SK-N-MC (cell line): ENCODE measurements around the gene ING5.

ENCODE experiments used
- DNase-seq: peaks from one replicate; pipeline ENCODE4 v3.0.0-alpha.2; 2011; ENCODE audit warnings: low read depth, low spot score
- H3K27ac ChIP-seq: fragments of 200-600 bp; sonication (generic); 2 replicates; pipeline ENCODE4 v1.5.1; 2016; ENCODE audit warnings: mixed run types
- H3K36me3 ChIP-seq: fragments of 200-600 bp; sonication (generic); 2 replicates; pipeline ENCODE4 v1.6.1; 2017; ENCODE audit warnings: antibody characterized with exemption, low read length, mixed read lengths; ENCODE audit not compliant: insufficient read depth
- H3K4me3 ChIP-seq: fragments of 200-600 bp; sonication (generic); 2 replicates; pipeline ENCODE4 v1.5.1; 2016
- H3K9ac ChIP-seq: fragments of 200-600 bp; sonication (generic); 2 replicates; pipeline ENCODE4 v1.8.0; 2017; ENCODE audit warnings: mixed run types, mixed read lengths; ENCODE audit not compliant: insufficient read length
- H3K9me3 ChIP-seq: fragments of 200-600 bp; sonication (generic); 2 replicates; pipeline ENCODE4 v1.6.1; 2017; ENCODE audit warnings: low read depth, mild to moderate bottlenecking, antibody characterized with exemption, low read length, moderate library complexity, mixed read lengths
- EZH2 ChIP-seq: fragments of 200-600 bp; sonication (generic); IDR thresholded peaks from one replicate; pipeline ENCODE4 v1.6.1; 2017; ENCODE audit warnings: antibody characterized with exemption
- FOXP2 ChIP-seq: optimal IDR thresholded peaks from 2 replicates; pipeline ENCODE3; 2011; ENCODE audit warnings: mild to moderate bottlenecking, moderate library complexity; ENCODE audit not compliant: insufficient read depth; ENCODE audit errors: extremely low read length, control extremely low read depth
- POLR2AphosphoS5 ChIP-seq: IDR thresholded peaks from 2 replicates; pipeline ENCODE4 v1.6.1; 2012; ENCODE audit warnings: mild to moderate bottlenecking, low read depth, low read length, borderline replicate concordance

Gene ING5

DNA sequence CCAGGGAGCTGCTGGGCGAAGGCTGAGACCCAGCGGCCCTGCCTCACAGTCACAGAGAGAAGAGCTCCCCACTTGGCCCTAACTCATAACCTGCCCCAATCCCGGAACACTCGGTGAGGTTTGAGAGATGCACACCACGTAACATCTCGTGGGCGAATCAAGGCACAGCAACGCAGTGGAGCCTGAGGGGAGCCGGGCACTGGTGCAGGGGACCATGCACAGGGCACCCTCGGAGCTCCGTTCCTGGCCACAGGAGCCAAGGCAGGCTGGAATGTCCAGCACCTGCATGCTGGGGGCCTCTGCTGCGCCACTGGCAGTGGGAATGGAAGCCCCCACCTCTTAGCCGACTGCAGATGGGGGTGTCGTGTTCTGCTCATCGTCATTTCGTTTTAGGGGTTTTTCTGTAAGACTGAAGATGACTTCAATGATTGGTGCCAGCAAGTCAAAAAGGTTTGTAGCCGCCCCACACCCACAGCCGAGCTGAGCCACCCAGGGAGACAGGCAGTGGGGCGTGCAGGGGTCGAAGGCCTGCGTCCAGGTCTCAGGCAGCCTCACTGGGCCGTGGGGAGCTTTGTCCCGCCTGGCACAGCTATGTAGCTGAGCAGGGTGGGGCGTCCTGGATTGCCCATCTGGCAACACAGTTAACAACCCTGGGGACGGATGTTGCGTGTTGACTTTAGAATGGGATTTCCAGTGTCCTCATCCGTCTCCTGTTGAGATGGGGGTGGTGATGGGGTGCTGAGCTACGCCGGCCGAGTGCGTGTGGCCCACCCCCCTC lies 31.3 kb upstream of the ING5 start:
- no peak for DNase-seq
- Histone ChIP-seq H3K9ac (no peak overlapping the region), H3K4me3 (no peak overlapping the region), H3K9me3 (no peaks in the 10 kb centered on the region), H3K27ac (no peak overlapping the region), H3K36me3 (peaks cover 7% of the 10 kb centered on the region; the same call in 1 of the 2 replicates)
- no peak for TF ChIP-seq FOXP2
- TF ChIP-seq EZH2, result no peak
- no peak for TF ChIP-seq POLR2AphosphoS5

DNA sequence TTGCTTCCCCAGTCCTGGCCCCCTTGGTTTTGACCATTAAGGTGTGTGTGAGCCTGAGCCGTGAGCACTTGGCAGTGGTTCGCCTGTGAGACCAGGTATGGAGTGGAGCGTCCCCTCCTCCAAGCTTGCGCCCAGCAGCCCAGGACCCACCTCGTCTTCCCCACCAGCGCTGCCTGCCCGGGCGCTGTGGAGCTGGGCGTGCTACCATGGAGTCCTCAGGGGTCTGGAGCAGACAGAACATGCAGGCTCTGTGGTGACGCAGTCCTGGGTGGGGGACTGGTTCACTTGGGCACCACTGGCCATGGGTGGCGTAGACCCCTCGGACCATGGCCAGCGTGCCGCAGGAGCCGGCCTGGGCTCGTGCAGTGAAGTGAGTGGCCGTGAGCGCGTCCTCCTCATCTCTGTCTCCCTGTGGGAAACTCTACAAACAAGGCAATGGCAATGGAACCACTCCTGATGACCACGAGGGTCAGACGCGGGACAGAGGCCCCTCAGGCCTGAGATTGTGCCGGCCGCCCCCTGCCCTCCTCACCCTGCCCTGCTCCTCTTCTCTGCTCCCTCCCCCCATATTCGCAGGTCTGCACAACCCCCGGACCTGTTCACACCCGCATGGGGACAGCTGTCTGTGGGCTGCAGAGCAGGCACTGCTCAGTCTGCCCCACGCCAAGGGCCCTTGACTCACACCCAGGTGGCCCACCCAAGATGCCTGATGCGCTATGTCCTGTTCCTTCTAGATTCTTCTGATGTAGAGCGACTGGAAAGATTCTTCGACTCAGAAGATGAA lies 30.2 kb upstream of the ING5 start:
- H3K9ac ChIP-seq, result no peak overlapping the region
- no peaks in the 10 kb centered on the region for H3K9me3 ChIP-seq
- H3K36me3 ChIP-seq, result peaks cover 15% of the 10 kb centered on the region; the same call in 1 of the 2 replicates
- no peak overlapping the region for H3K4me3 ChIP-seq
- no peak for DNase-seq
- TF ChIP-seq FOXP2 (no peak), POLR2AphosphoS5 (no peak), EZH2 (no peak)
- no peak overlapping the region for H3K27ac ChIP-seq

- Histone ChIP-seq H3K9me3 (no peaks in the 10 kb centered on the region), H3K4me3 (no peak overlapping the region), H3K9ac (no peak overlapping the region), H3K27ac (no peak overlapping the region), H3K36me3 (peaks cover 24% of the 10 kb centered on the region; the same call in 1 of the 2 replicates)
- TF ChIP-seq FOXP2, result no peak
- TF ChIP-seq POLR2AphosphoS5, result no peak
- TF ChIP-seq EZH2, result no peak
- no peak for DNase-seq
Observed at GRCh38 chr2:241672243-241673188, 29.3 kb upstream of the ING5 start.

GRCh38 chr2:241673189-241673663 lies 28.6 kb upstream of the ING5 start:
- TF ChIP-seq FOXP2 (no peak), EZH2 (no peak), POLR2AphosphoS5 (no peak)
- Histone ChIP-seq H3K36me3 (peaks cover 31% of the 10 kb centered on the region; the same call in 1 of the 2 replicates), H3K27ac (peak overlapping the region; percentile 75), H3K9ac (no peak overlapping the region), H3K9me3 (no peaks in the 10 kb centered on the region), H3K4me3 (no peak overlapping the region)
- no peak for DNase-seq

DNA sequence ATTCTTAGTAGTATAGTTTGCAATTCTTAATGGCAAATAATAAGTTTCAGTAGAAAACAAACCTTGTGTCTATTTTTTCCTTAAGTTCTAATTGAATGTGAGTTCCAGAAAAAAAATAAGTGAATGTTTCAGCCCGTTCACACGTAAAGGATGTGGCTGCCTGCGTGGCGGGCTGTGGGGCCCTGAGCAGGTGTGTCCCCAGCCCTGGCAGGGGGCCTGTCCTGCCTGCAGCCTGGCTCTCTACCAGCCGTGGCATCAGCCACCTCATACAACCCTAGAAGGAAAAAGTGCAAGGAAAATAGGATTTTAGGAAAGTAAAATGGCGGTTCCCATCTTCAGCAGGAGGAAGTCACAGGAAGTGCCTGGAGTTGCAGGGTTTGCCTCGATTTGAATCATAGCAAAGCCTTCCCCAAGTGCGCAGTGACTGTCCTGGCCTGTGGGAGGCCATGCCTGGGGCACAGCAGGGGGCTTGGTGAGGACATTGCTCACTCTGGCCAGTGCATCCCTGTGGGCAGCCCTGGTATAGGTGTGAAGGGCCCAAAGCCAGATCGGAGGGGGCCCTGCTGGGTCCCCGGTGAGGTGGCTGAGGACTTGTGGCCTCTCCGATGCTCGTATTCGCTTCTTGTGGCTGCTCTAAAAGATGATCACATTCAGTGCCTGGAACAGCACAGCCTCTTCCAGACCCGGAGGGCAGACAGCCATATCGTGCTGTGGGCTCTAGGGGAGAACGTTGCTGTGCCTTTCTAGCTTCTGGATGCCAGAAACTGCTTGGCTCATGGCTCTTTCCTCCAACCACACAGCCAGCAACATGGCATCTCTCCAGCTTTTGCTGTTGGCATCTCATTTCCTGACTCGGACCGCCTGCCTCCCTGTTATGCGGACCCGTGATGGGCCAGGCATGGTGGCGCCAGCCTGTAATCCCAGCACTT lies 27.8 kb upstream of the ING5 start:
- H3K36me3 ChIP-seq, result peaks cover 36% of the 10 kb centered on the region; the same call in 1 of the 2 replicates
- H3K9ac ChIP-seq, result no peak overlapping the region
- DNase-seq, result no peak

GRCh38 chr2:241675885-241676284 lies 26.0 kb upstream of the ING5 start:
- Histone ChIP-seq H3K27ac (no peak overlapping the region), H3K4me3 (no peak overlapping the region), H3K9me3 (no peaks in the 10 kb centered on the region), H3K36me3 (peaks cover 49% of the 10 kb centered on the region), H3K9ac (no peak overlapping the region)
- no peak for TF ChIP-seq EZH2
- TF ChIP-seq POLR2AphosphoS5, result 0 out of 2 replicates have a peak, but pooled peaks have one; percentile 5
- TF ChIP-seq FOXP2, result no peak
- no peak for DNase-seq

More for the DNA sequence above, 27.8 kb upstream of the ING5 start:
- Histone ChIP-seq H3K4me3 (no peak overlapping the region), H3K9me3 (no peaks in the 10 kb centered on the region), H3K27ac (peak overlapping the region; percentile 75)
- TF ChIP-seq FOXP2, result no peak

DNA sequence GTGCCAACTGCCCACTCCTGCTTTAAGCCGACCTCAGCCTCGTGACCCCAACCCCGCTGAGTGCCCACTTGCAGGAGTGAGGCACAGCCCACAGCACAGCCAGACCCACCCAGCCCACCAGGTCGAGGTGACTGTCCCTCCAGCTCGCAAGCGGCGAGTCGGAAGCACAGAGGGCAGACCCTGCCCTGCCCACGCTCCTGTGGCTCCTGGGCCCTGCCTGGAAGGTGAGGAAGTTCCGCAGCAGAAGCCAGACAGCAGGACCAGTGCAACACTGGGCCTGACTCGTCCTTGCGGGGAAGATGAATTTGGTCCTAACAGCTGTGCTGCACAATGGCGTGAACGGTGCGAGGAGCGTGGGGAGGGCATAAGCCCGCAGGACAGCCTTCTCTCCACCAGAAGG lies 25.2 kb upstream of the ING5 start:
- peaks cover 57% of the 10 kb centered on the region for H3K36me3 ChIP-seq
- H3K9ac ChIP-seq, result no peak overlapping the region
- H3K27ac ChIP-seq, result no peak overlapping the region
- no peak for DNase-seq
- no peak overlapping the region for H3K4me3 ChIP-seq
- TF ChIP-seq FOXP2, result no peak
- no peak for TF ChIP-seq EZH2
- TF ChIP-seq POLR2AphosphoS5, result no peak
- no peaks in the 10 kb centered on the region for H3K9me3 ChIP-seq

- Histone ChIP-seq H3K36me3 (peaks cover 64% of the 10 kb centered on the region), H3K9me3 (no peaks in the 10 kb centered on the region), H3K27ac (no peak overlapping the region), H3K9ac (no peak overlapping the region), H3K4me3 (no peak overlapping the region)
- TF ChIP-seq EZH2, result no peak
- TF ChIP-seq FOXP2, result no peak
- no peak for TF ChIP-seq POLR2AphosphoS5
- DNase-seq, result no peak
Observed at GRCh38 chr2:241677392-241677791, 24.4 kb upstream of the ING5 start.
